HepG2 (cell line): ENCODE data around the gene FBXO24. TPM values are rescaled to one million over a fixed set of nuclear protein-coding genes. Genes with fewer than 3 reads are reported as not detected.

Source experiments
- ATAC-seq: fragments of 200-7000 bp; cut with Tn5 transposase; 3 replicates; pipeline ENCODE4 v1.9.1; 2020; ENCODE audit warnings: mild to moderate bottlenecking, moderate library complexity
- BruUV-seq: library from RNA; stranded (reverse); fragments of 400-500 nt; replicated peaks from 2 replicates; lab custom pipeline; 2021; lab: Mats Ljungman, UMichigan
- CTCF ChIA-PET: fragments of 300-600 bp; formaldehyde crosslinking; extraction: SDS; loops from one replicate; lab custom pipeline; 2021; ENCODE audit warnings: low total read pairs, inconsistent platforms, low intra/inter-chr PET ratio; lab: Yijun Ruan, JAX
- POLR2A ChIA-PET: fragments of 350-600 bp; sonication (Branson Sonifier 250); formaldehyde crosslinking; loops from one replicate; lab custom pipeline; 2020; ENCODE audit warnings: antibody characterized with exemption, inconsistent platforms; lab: Yijun Ruan, JAX
- DNase-seq: peaks from one replicate; pipeline ENCODE4 v3.0.0-alpha.2; 2015; ENCODE audit warnings: low spot score
- FAIRE-seq: peaks from 3 replicates; lab custom pipeline; 2011; peaks lifted over from hg19 to GRCh38; lab: Jason Lieb, UNC
- H2AFZ ChIP-seq: one replicate; pipeline ENCODE4 v1.6.1; 2011; ENCODE audit warnings: low read length, inconsistent platforms
- H3K27ac ChIP-seq: fragments of 300-600 bp; 3 replicates; pipeline ENCODE4 v1.8.0; 2011; ENCODE audit warnings: mixed run types, mild to moderate bottlenecking, mixed read lengths, low read length, inconsistent platforms; ENCODE audit not compliant: insufficient read depth; ENCODE audit errors: extremely low read length
- H3K27me3 ChIP-seq, 2 experiments: fragments of 200-600 bp in 1 of 2; 2 replicates in 1 of 2; 3 replicates in 1 of 2; pipeline versions ENCODE4 v1.6.0 to v1.8.0; 2011; ENCODE audit warnings: low read length in 2 of 2, mild to moderate bottlenecking in 2 of 2, moderate library complexity in 2 of 2, inconsistent platforms in 1 of 2; ENCODE audit not compliant: insufficient read depth in 2 of 2, control insufficient read depth in 1 of 2
- H3K36me3 ChIP-seq, 2 experiments: fragments of 200-600 bp in 1 of 2; replicated peaks in 1 of 2; 2 replicates in 1 of 2; 3 replicates in 1 of 2; pipeline versions ENCODE4 v1.5.1 to v1.8.0; 2011; ENCODE audit warnings: low read length in 2 of 2, inconsistent platforms in 1 of 2; ENCODE audit not compliant: insufficient read depth in 2 of 2, control insufficient read depth in 1 of 2
- H3K4me1 ChIP-seq: 2 replicates; pipeline ENCODE4 v1.5.1; 2012; ENCODE audit warnings: low read length, inconsistent platforms; ENCODE audit not compliant: insufficient read depth
- H3K4me2 ChIP-seq: 2 replicates; pipeline ENCODE4 v1.6.0; 2011; ENCODE audit warnings: low read depth, low read length, inconsistent platforms
- H3K4me3 ChIP-seq, 3 experiments: fragments of 200-600 bp in 1 of 3; sonication (generic), shearing (Covaris generic) in 1 of 3; replicated peaks in 1 of 3; 2 replicates each; pipeline ENCODE4 v1.5.1; 2011 to 2016; ENCODE audit warnings: low read length in 3 of 3, inconsistent platforms in 2 of 3, low read depth in 2 of 3, mild to moderate bottlenecking in 2 of 3, control low read depth in 1 of 3, mixed read lengths in 1 of 3; ENCODE audit not compliant: insufficient read depth in 1 of 3
- H3K79me2 ChIP-seq: one replicate; pipeline ENCODE4 v1.6.1; 2011; ENCODE audit warnings: low read length, inconsistent platforms; ENCODE audit not compliant: insufficient read depth
- H3K9ac ChIP-seq: 2 replicates; pipeline ENCODE4 v1.6.0; 2011; ENCODE audit warnings: mild to moderate bottlenecking, low read depth, low read length, inconsistent platforms; ENCODE audit not compliant: insufficient read depth
- H3K9me3 ChIP-seq: 2 replicates; pipeline ENCODE4 v1.5.1; 2012; ENCODE audit warnings: mild to moderate bottlenecking, low read length
- H4K20me1 ChIP-seq: 2 replicates; pipeline ENCODE4 v1.6.0; 2011; ENCODE audit warnings: inconsistent platforms, mild to moderate bottlenecking, low read length, moderate library complexity; ENCODE audit not compliant: insufficient read depth
- AGO1 ChIP-seq: fragments of 200-400 bp; formaldehyde crosslinking; IDR thresholded peaks from 2 replicates; pipeline ENCODE4 v1.6.1; 2017; ENCODE audit warnings: mild to moderate bottlenecking, low read depth, low read length, moderate library complexity; ENCODE audit not compliant: poor library complexity, severe bottlenecking
- AGO2 ChIP-seq: fragments of 200-400 bp; formaldehyde crosslinking; optimal IDR thresholded peaks from 2 replicates; pipeline ENCODE3; 2017; ENCODE audit warnings: mild to moderate bottlenecking, low read depth, low read length, moderate library complexity
- ATF1 ChIP-seq: IDR thresholded peaks from 2 replicates; pipeline ENCODE4 v1.6.1; 2016; ENCODE audit warnings: mild to moderate bottlenecking, control low read depth
- CBFB ChIP-seq: sonication (generic); formaldehyde crosslinking; IDR thresholded peaks from 2 replicates; pipeline ENCODE4 v1.4.0; 2020; ENCODE audit warnings: missing genetic modification reagents
- DMAP1 ChIP-seq: IDR thresholded peaks from 2 replicates; pipeline ENCODE4 v1.6.1; 2016
- ELF3 ChIP-seq: IDR thresholded peaks from 2 replicates; pipeline ENCODE4 v1.6.1; 2016; ENCODE audit warnings: missing genetic modification reagents, missing compliant biosample characterization
- HMG20B ChIP-seq: conservative IDR thresholded peaks from 2 replicates; pipeline ENCODE4 v1.6.1; 2016; ENCODE audit warnings: missing genetic modification reagents, missing compliant biosample characterization
- HNF1B ChIP-seq: sonication (generic); formaldehyde crosslinking; IDR thresholded peaks from 2 replicates; pipeline ENCODE4 v1.5.1; 2020; ENCODE audit warnings: mild to moderate bottlenecking, moderate library complexity, missing genetic modification reagents
- NAIF1 ChIP-seq: sonication (generic); formaldehyde crosslinking; IDR thresholded peaks from 2 replicates; pipeline ENCODE4 v1.5.0; 2020; ENCODE audit warnings: mild to moderate bottlenecking, missing genetic modification reagents, borderline replicate concordance
- NCOA1 ChIP-seq: sonication (generic); formaldehyde crosslinking; IDR thresholded peaks from 2 replicates; pipeline ENCODE4 v1.9.0; 2021; ENCODE audit warnings: missing genetic modification reagents
- POLR2A ChIP-seq, 2 experiments: IDR thresholded peaks; 2 replicates each; pipeline ENCODE4 v1.6.1; 2011; ENCODE audit warnings: low read depth in 2 of 2, low read length in 2 of 2, mild to moderate bottlenecking in 1 of 2, moderate library complexity in 1 of 2; ENCODE audit not compliant: insufficient read depth in 1 of 2
- POLR2G ChIP-seq: fragments of 200-400 bp; formaldehyde crosslinking; IDR thresholded peaks from 2 replicates; pipeline ENCODE4 v1.6.1; 2018; ENCODE audit warnings: mild to moderate bottlenecking, low read depth, low read length, moderate library complexity
- SMAD1 ChIP-seq: sonication (generic); formaldehyde crosslinking; IDR thresholded peaks from 2 replicates; pipeline ENCODE4 v1.4.0; 2020; ENCODE audit warnings: missing genetic modification reagents, low read depth, mild to moderate bottlenecking, borderline replicate concordance
- SNAPC2 ChIP-seq: sonication (generic); formaldehyde crosslinking; IDR thresholded peaks from 2 replicates; pipeline ENCODE4 v1.8.1; 2022; ENCODE audit warnings: mild to moderate bottlenecking, missing genetic modification reagents
- SUZ12 ChIP-seq: fragments of 150-350 bp; IDR thresholded peaks from 2 replicates; pipeline ENCODE4 v1.6.1; 2014; ENCODE audit warnings: low read depth, low read length
- TFE3 ChIP-seq: IDR thresholded peaks from 2 replicates; pipeline ENCODE4 v1.6.1; 2016
- U2AF1 ChIP-seq: fragments of 200-400 bp; formaldehyde crosslinking; optimal IDR thresholded peaks from 2 replicates; pipeline ENCODE3; 2017; ENCODE audit warnings: mild to moderate bottlenecking, low read depth, low read length
- YY1 ChIP-seq: IDR thresholded peaks from 2 replicates; pipeline ENCODE4 v1.6.1; 2011; ENCODE audit warnings: low read length, low read depth, moderate library complexity, mild to moderate bottlenecking; ENCODE audit not compliant: insufficient read depth, insufficient replicate concordance
- ZFP36L2 ChIP-seq: sonication (generic); formaldehyde crosslinking; IDR thresholded peaks from 2 replicates; pipeline ENCODE4 v1.4.0; 2020; ENCODE audit warnings: missing genetic modification reagents
- ZNF589 ChIP-seq: sonication (generic); formaldehyde crosslinking; conservative IDR thresholded peaks from 2 replicates; pipeline ENCODE4 v1.8.0; 2022; ENCODE audit warnings: mild to moderate bottlenecking, moderate library complexity, missing genetic modification reagents
- ZNF607 ChIP-seq: sonication (generic); formaldehyde crosslinking; IDR thresholded peaks from 2 replicates; pipeline ENCODE4 v1.5.1; 2020; ENCODE audit warnings: missing genetic modification reagents, mild to moderate bottlenecking, borderline replicate concordance
- ZNF672 ChIP-seq: sonication (generic); formaldehyde crosslinking; IDR thresholded peaks from 2 replicates; pipeline ENCODE4 v1.8.1; 2022; ENCODE audit warnings: missing genetic modification reagents
- ZNF749 ChIP-seq: sonication (generic); formaldehyde crosslinking; IDR thresholded peaks from 2 replicates; pipeline ENCODE4 v1.8.0; 2022; ENCODE audit warnings: mild to moderate bottlenecking, missing genetic modification reagents, moderate library complexity, borderline replicate concordance
- ZNF777 ChIP-seq: sonication (generic); formaldehyde crosslinking; IDR thresholded peaks from 2 replicates; pipeline ENCODE4 v1.4.0; 2020; ENCODE audit warnings: missing genetic modification reagents
- WGBS: methylation state at CpG from one replicate; pipeline ENCODE4 v1.1.6; 2017; ENCODE audit warnings: low lambda C conversion rate; 5-methylcytosine and 5-hydroxymethylcytosine counted together
- in situ Hi-C: cut with HindIII; loops from 2 replicates; pipeline ENCODE4 v1.10.0; 2017; ENCODE audit warnings: low pct_unique_long_range_greater_than_20kb; ENCODE audit not compliant: extremely low pct_ligation_motif_present
- intact Hi-C: fragments of 100-400 bp; cut with micrococcal nuclease; formaldehyde crosslinking; loops from one replicate; pipeline ENCODE4 v1.10.0; 2022; ENCODE audit not compliant: unreplicated experiment
- polyA plus RNA-seq, 8 experiments: library from polyadenylated mRNA; depleted of rRNA in 3 of 8; stranded (reverse) in 7 of 8; unstranded in 1 of 8; fragments of >200 nt; fragmentation: Illumina TruSeq in 4 of 8; extraction: Trizol in 4 of 8; gene quantifications; 2 replicates each; pipeline versions ENCODE4 v1.2.1 to v1.2.3, GENCODE V29; 2011 to 2016; ENCODE audit warnings: low read depth in 4 of 8, missing spikeins in 1 of 8, mixed read lengths in 1 of 8; ENCODE audit not compliant: insufficient read depth in 1 of 8
- total RNA-seq, 5 experiments: library from RNA; depleted of rRNA; stranded (reverse); fragments of >200 nt; fragmentation: Illumina TruSeq; extraction: Trizol; gene quantifications; 2 replicates each; pipeline ENCODE4 v1.2.3, GENCODE V29; 2016; ENCODE audit warnings: low read depth in 1 of 5

The FBXO24 gene
- total and polyA plus RNA-seq, 2 of the 13 experiments (the other 11 are each of a cell fraction or from before 2014, with no cell fraction given): 0.20 to 0.55 TPM

- intact Hi-C loops: no loop called here
- no TSS peak for BruUV-seq
- no peak overlapping the region for H3K9ac ChIP-seq
- no peak overlapping the region for H3K4me2 ChIP-seq
- WGBS: 94% methylated on average over 21 of the region's 28 CpGs
- H2AFZ ChIP-seq: no peak overlapping the region
- no peak overlapping the region for H3K27ac ChIP-seq
- POLR2A ChIA-PET: interaction anchor here (2.1 kb wide), 1 partner anchor 8 kb away, joined by 6 read pairs; the partner anchor contains the start of genes FBXO24 and LRCH4
- no peaks in the 10 kb centered on the region for H4K20me1 ChIP-seq
- no peak for FAIRE-seq
- CTCF ChIA-PET: no interaction called here
- no peaks in the 10 kb centered on the region for H3K9me3 ChIP-seq
- no peaks in the 10 kb centered on the region for H3K27me3 ChIP-seq
- in situ Hi-C loops: no loop called here
- no peak overlapping the region for H3K4me3 ChIP-seq
- peaks cover 15 to 33% of the 10 kb centered on the region in 2 experiments; a peak in 4 of 5 replicates for H3K36me3 ChIP-seq
- H3K79me2 ChIP-seq: no peaks in the 10 kb centered on the region
- ATAC-seq: no peak
- H3K4me1 ChIP-seq: peaks cover 1% of the 10 kb centered on the region; the same call in 1 of the 2 replicates
- DNase-seq: no peak
- TF ChIP-seq AGO2 (peak; percentile 89), ZFP36L2 (CRISPR knock-in tag) (no peak), NAIF1 (no peak), HMG20B (CRISPR knock-in tag) (no peak), ZNF777 (no peak), NCOA1 (CRISPR knock-in tag) (no peak), SNAPC2 (CRISPR knock-in tag) (no peak), CBFB (CRISPR knock-in tag) (no peak), AGO1 (peak; percentile 93), YY1 (no peak), ELF3 (CRISPR knock-in tag) (no peak), ZNF749 (CRISPR knock-in tag) (no peak), POLR2A (IDR thresholded peaks at IDR 0.05; ENCODE audit: insufficient read depth in 1 of 2, low read depth in 2 of 2, low read length in 2 of 2) (peak in 1 of 2 experiments; percentile 17; a peak in 1 of 4 replicates), ZNF589 (CRISPR knock-in tag) (no peak), ZNF672 (CRISPR knock-in tag) (no peak), U2AF1 (no peak), HNF1B (CRISPR knock-in tag) (no peak), SMAD1 (CRISPR knock-in tag) (no peak), TFE3 (CRISPR knock-in tag) (no peak), DMAP1 (no peak), SUZ12 (no peak), ZNF607 (no peak), POLR2G (peak; percentile 19; the same call in 1 of the 2 replicates), ATF1 (no peak)
These were observed 7.6 kb upstream of the FBXO24 start for GRCh38 chr7:100578246-100579183.
